Putamen (tissue), 1 donor: Measurements from ENCODE around the gene TXNRD1.

Experiments used
- DNase-seq: peaks from one replicate; pipeline ENCODE4 v3.0.0-alpha.2; 2016; ENCODE audit warnings: low spot score

Gene TXNRD1

GRCh38 chr12:104350211-104351056, 134.9 kb downstream of the TXNRD1 start:
- no peak for DNase-seq

GRCh38 chr12:104351057-104351983, 135.7 kb downstream of the TXNRD1 start:
- no peak for DNase-seq

DNA sequence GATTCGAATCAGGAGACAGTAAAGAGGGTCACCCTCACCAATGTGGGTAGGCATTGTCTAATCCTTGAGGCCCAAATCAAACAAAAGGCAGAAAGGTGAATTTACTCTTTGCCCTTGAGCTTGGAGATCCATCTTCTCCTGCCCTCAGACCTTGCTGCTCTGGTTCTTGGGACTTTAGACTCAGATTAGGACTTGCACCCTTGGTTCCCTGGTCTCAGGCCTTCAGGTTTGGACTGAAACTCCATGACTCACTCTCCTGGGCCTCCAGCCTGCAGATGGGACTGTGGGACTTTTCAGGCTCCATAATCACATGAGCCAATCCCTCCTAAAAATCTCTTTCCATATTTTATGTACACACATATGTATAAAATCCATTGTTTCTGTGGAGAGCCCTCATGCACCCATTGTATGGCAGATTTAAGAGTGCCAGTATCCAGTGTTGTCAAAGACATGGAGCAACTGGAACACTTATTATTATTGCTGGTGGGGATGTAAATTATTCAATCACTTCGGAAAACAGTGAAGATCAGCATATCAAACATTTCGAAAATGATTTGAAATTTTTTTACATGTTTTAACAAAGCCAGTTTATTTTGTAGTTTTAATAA, 136.6 kb downstream of the TXNRD1 start:
- DNase-seq = no peak

DNA sequence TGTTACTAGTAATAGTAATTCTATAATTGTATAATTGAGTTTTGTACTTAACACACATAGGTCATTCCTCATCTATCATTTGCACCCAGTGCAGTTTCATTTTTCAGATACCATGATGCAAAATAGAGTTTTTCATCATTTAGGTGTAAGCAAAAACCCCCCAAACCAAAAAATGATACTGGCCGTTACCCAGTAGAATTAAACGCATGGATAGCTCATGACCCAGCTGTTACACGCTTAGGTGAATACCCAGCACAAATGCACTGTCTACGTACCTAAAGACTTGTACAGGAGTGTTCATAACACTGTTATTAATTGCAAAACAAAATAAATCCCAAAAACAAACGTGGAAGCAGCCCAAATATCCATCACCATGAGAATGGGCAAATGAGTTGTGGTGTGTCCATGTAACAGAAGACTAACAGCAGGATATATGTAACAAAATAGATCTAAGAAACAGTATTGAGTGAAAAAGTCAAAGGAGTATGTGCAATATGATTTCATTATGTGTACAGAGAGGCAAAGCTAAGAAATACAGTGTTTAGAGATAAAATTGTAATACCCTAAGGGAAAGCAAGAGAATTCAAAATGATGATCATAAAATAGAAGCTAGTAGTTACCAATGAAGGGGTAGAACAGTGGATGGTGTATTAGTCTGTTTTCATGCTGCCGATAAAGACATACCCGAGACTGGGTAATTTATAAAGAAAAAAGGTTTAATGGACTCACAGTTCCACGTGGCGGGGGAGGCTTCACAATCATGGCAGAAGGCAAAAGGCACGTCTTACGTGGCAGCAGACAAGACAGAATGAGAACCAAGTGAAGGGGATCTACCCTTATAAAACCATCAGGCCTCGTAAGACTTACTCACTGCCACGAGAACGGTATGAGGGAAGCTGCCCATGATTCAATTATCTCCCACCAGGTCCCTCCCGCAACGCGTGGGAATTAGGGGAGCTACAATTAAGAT, 137.7 kb downstream of the TXNRD1 start:
- no peak for DNase-seq

- DNase-seq = no peak
These were observed 138.7 kb downstream of the TXNRD1 start for GRCh38 chr12:104354167-104354867.

GRCh38 chr12:104354868-104355570, 139.4 kb downstream of the TXNRD1 start:
- DNase-seq = no peak

DNA sequence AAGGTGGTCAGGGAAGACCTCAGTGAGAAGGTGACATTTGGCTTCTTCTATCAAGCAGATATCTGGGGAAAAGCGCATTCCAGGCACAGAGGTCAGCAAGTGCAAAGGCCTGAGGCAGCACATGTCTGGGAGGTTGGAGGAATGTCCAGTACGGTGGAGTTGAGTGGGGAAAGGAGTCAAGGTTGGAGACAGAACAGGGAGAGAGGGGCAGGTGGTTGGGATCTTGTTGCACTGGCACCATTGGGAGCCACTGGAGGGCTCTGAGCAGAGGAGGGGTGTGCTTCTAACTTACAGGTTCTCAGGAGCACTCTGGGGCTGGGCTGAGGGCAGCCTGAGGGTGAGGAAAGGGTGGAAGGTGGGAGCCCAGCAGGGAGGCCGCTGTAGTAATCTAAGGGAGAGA, 140.1 kb downstream of the TXNRD1 start:
- DNase-seq = no peak

DNA sequence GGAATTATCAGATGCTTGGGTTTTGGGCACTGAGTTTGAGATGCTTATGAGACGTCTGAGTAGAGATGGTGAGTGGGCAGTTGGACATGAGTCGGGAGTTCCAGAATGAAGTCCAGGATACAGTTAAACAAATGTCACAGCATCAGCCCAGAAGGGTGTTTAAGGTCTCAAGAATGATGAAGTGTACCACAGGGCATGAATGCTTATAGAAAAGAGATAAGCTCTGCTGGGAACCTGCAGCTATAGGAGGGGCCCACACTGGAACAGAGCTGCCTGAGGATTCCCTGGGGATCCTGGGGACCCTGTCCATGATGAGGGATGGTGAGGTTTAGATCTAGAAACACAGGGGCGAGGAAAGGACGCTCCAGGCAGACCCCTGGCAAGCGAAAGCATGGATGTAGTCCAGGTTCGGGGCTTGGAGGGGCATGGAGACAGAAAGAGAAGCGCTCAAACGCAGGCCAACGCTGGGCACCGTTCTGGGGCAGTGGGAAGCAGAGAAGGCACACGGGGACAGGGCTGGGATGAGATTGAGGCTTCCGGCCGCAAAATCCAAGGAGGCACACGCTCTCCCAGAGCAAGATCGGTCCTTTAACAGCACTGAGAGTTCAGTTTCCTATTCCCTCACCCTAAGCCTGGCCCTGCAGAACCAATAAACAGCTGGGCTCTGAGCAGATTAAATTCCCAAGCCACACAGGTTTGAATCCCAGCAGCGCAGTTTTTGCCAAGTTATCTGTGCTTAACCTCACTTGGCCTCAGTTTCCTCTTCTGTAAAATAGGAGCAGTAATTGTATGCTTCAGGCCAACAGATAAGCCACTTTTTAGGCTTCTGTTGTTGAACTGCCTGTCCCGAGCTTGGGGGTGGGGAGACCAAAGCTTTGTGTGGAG, 140.9 kb downstream of the TXNRD1 start:
- DNase-seq = no peak

GRCh38 chr12:104357421-104357952, 141.9 kb downstream of the TXNRD1 start:
- DNase-seq = no peak

GRCh38 chr12:104358353-104359003, 142.9 kb downstream of the TXNRD1 start:
- no peak for DNase-seq

GRCh38 chr12:104359216-104359615, 143.6 kb downstream of the TXNRD1 start:
- no peak for DNase-seq

GRCh38 chr12:104360157-104360556, 144.6 kb downstream of the TXNRD1 start:
- DNase-seq = no peak

- DNase-seq = no peak
These were observed 145.6 kb downstream of the TXNRD1 start for GRCh38 chr12:104360983-104361707.

DNA sequence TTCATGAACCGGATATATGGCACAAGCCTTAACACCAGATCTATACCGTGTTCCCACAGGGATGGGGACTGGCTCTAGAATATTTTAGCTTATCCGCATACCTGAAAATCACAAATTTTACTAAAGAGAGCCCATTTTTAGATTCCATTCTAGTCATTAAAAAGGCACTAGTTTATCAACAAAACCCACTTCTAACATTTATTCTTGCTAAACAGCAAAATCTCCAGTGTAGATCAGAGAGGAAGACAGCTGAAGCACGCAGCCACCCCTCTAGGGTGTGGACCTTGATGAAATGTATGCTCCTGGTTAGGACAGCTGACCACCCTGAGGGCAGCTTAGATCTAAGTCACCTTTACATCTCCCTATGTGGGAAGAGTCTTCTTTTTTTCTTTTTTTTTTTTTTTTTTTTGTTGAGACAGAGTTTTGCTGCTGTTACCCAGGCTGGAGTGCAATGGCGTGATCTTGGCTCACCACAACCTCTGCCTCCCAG, 150.4 kb downstream of the TXNRD1 start:
- no peak for DNase-seq

GRCh38 chr12:104369708-104370107, 154.1 kb downstream of the TXNRD1 start:
- DNase-seq = no peak

DNA sequence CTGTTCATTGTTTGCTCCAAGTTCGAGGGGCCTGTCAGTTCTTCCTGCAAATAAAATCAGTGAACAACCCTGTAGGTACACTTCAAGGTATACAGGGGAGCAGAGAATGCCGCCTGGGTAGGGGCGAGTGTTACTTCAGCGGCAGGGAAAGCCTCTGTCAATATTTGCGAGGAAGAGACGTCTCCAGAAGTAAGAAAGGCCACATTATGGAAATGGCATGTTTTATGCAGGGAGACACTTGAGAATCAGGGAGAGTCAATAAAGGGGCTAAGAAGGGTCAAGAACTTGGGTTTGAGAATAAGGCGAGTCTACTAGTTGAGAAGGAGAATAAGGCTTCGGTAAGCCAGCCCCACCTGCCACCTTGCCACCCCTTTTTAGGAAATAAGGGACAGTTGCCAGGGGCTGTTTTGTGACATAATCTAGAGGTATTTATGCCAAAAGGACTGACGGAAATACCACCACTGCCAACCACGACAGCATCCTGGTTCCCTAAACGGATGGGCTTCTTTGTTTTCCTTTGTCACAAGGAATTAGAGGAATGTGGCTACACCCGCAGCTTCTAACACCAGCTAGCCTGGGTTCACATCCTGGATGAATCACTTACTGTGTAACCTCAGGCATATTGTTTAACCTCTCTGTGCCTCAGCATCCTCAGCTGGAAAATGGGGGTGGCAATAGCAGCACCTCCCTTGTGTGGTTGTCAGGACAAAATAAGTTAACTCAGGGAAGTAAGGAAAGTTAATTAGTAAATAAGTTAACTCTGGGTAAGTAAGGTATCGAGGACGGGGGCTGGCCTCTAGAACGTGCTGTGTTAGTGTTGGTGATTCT, 155.7 kb downstream of the TXNRD1 start:
- DNase-seq = no peak
